MM.1S (cell line): Measurements from ENCODE around the gene GCNT2.
"Not testable (repeated sequence)": the region's sequence is repeated elsewhere in the genome, so short reads cannot be mapped to it uniquely, and the experiment has no call there.

Experiments
- DNase-seq: peaks from one replicate; pipeline ENCODE4 v3.0.0-alpha.2; 2015
- H2AFZ ChIP-seq: fragments of 300-600 bp; sonication (generic); 2 replicates; pipeline ENCODE4 v1.6.0; 2016; ENCODE audit warnings: antibody characterized with exemption, low read length
- H3F3A ChIP-seq: fragments of 300-600 bp; sonication (generic); 2 replicates; pipeline ENCODE4 v1.6.1; 2016; ENCODE audit warnings: mild to moderate bottlenecking, antibody characterized with exemption, low read length, moderate library complexity, mixed read lengths; ENCODE audit not compliant: insufficient read depth
- H3K27ac ChIP-seq: fragments of 300-600 bp; sonication (generic); 2 replicates; pipeline ENCODE4 v1.5.1; 2016; ENCODE audit warnings: mild to moderate bottlenecking, low read length
- H3K27me3 ChIP-seq: fragments of 300-600 bp; sonication (generic); replicated peaks from 2 replicates; pipeline ENCODE4 v1.6.0; 2016; ENCODE audit warnings: low read length; ENCODE audit not compliant: insufficient read depth
- H3K36me3 ChIP-seq: fragments of 300-600 bp; sonication (generic); replicated peaks from 2 replicates; pipeline ENCODE4 v1.6.1; 2016; ENCODE audit warnings: mild to moderate bottlenecking, low read length, mixed read lengths; ENCODE audit not compliant: insufficient read depth
- H3K4me1 ChIP-seq: fragments of 300-600 bp; sonication (generic); 2 replicates; pipeline ENCODE4 v1.6.1; 2016; ENCODE audit warnings: low read length, mixed read lengths
- H3K4me2 ChIP-seq: fragments of 300-600 bp; sonication (generic); 2 replicates; pipeline ENCODE4 v1.6.0; 2016; ENCODE audit warnings: low read depth, low read length
- H3K4me3 ChIP-seq: fragments of 300-600 bp; sonication (generic); 2 replicates; pipeline ENCODE4 v1.5.1; 2016; ENCODE audit warnings: low read length, mixed read lengths
- H3K79me2 ChIP-seq: fragments of 300-600 bp; sonication (generic); 2 replicates; pipeline ENCODE4 v1.6.1; 2016; ENCODE audit warnings: mixed run types, low read length, mixed read lengths
- H3K9ac ChIP-seq: fragments of 300-600 bp; sonication (generic); 2 replicates; pipeline ENCODE4 v1.6.1; 2016; ENCODE audit warnings: low read length, mixed read lengths
- H3K9me2 ChIP-seq: fragments of 300-600 bp; sonication (generic); replicated peaks from 2 replicates; pipeline ENCODE4 v1.6.1; 2016; ENCODE audit warnings: mild to moderate bottlenecking, low read length, mixed read lengths; ENCODE audit not compliant: insufficient read depth
- H3K9me3 ChIP-seq: fragments of 300-600 bp; sonication (generic); replicated peaks from 2 replicates; pipeline ENCODE4 v1.6.1; 2016; ENCODE audit warnings: mild to moderate bottlenecking, low read length, mixed read lengths; ENCODE audit not compliant: insufficient read depth
- H4K20me1 ChIP-seq: fragments of 300-600 bp; sonication (generic); 2 replicates; pipeline ENCODE4 v1.6.1; 2016; ENCODE audit warnings: mild to moderate bottlenecking, low read length, moderate library complexity, mixed read lengths; ENCODE audit not compliant: insufficient read depth
- EZH2 ChIP-seq: fragments of 300-600 bp; sonication (generic); optimal IDR thresholded peaks from 2 replicates; pipeline ENCODE3; 2017; ENCODE audit warnings: low read depth, mild to moderate bottlenecking, antibody characterized with exemption, low read length, mixed read lengths
- EZH2phosphoT487 ChIP-seq: fragments of 300-600 bp; sonication (generic); IDR thresholded peaks from 2 replicates; pipeline ENCODE4 v1.6.1; 2018; ENCODE audit warnings: antibody characterized with exemption, low read length
- TF ChIP-seq, protein P1 (sequence below): fragments of 300-600 bp; sonication (generic); IDR thresholded peaks from 2 replicates; pipeline ENCODE4 v1.5.1; 2016; ENCODE audit warnings: antibody characterized with exemption, low read length, mixed read lengths

Gene GCNT2

DNA sequence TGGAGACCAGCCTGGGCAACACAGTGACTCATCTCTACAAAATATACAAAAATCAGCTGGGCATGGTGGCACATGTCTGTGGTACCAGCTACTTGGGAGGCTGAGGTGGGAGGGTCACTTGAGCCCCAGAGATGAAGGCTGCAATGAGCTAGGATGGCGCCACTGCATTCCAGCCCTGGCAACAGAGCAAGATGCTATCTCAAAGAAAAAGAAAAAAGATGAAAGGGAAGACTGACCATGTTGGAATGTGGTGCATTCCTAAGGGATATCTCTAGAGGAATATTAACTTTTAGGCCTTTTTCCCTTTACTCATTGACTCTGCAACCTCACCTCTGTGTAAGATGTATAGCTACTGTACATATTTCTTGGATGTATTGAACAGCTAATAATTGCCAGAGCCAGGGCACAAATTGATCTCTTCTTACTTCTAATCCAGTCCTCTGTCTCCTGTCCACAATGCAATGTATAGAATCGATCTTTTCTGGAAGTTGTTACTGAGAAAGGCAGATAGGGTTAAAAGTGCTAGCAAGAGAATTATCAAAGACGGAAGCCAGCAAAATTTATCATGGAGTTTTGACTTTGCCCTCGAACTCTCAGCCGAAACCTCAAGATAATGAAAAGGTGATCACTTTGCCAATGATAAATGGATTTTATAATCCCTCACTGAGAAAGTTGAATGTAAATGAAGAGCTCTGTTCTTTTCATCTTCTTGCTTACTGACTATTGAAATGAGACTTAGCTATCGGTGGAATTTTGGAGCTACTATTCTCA is 46.3 kb downstream of the GCNT2 start:
- no peaks in the 10 kb centered on the region for H3K27me3 ChIP-seq
- H3F3A ChIP-seq, result no peaks in the 10 kb centered on the region
- no peak overlapping the region for H2AFZ ChIP-seq
- no peak for DNase-seq
- H3K9me3 ChIP-seq, result no peaks in the 10 kb centered on the region
- no peaks in the 10 kb centered on the region for H3K36me3 ChIP-seq
- TF ChIP-seq EZH2, result no peak
- no peak for TF ChIP-seq EZH2phosphoT487
- TF ChIP-seq, protein P1, sequence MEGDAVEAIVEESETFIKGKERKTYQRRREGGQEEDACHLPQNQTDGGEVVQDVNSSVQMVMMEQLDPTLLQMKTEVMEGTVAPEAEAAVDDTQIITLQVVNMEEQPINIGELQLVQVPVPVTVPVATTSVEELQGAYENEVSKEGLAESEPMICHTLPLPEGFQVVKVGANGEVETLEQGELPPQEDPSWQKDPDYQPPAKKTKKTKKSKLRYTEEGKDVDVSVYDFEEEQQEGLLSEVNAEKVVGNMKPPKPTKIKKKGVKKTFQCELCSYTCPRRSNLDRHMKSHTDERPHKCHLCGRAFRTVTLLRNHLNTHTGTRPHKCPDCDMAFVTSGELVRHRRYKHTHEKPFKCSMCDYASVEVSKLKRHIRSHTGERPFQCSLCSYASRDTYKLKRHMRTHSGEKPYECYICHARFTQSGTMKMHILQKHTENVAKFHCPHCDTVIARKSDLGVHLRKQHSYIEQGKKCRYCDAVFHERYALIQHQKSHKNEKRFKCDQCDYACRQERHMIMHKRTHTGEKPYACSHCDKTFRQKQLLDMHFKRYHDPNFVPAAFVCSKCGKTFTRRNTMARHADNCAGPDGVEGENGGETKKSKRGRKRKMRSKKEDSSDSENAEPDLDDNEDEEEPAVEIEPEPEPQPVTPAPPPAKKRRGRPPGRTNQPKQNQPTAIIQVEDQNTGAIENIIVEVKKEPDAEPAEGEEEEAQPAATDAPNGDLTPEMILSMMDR, result no peak
- H3K9me2 ChIP-seq, result no peaks in the 10 kb centered on the region
- H3K4me3 ChIP-seq, result no peak overlapping the region
- H3K4me1 ChIP-seq, result no peaks in the 10 kb centered on the region
- no peaks in the 10 kb centered on the region for H4K20me1 ChIP-seq
- H3K27ac ChIP-seq, result no peak overlapping the region
- no peak overlapping the region for H3K4me2 ChIP-seq
- no peaks in the 10 kb centered on the region for H3K79me2 ChIP-seq
- no peak overlapping the region for H3K9ac ChIP-seq

DNA sequence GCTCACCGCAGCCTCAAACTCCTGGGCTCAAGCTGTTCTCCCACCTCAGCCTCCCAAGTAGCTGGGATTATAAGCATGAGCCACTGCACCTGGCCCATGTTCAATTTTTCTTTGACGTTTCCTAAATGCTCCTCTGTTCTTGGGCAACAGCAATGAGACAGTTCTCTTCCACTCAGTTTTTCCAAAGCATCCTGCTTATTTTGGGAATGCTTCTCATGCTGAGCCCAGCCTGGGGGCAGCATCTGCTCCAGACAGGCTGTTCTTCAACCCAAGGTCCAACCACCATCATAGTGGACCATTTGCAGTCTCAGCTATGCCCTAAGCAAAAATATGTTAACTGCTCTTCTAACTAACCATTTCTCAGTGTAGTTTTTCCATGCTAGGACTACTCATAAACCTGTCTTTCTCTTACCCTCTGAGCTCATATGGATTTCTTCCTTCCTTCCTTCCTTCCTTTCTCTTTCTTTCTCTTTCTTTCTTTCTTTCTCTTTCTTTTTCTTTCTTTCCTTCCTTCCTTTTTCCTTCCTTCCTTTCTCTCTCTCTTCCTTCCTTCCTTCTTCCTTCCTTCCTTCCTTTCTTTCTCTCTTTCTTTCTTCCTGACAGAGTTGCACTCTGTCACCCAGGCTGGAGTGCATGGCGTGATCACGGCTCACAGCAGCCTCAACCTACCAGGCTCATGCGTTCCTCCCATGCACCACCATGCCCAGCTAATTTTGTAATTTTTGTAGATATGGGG is 48.4 kb downstream of the GCNT2 start:
- no peak overlapping the region for H3K9ac ChIP-seq
- TF ChIP-seq, protein P1, result no peak
- no peak for TF ChIP-seq EZH2phosphoT487
- no peak for TF ChIP-seq EZH2
- no peaks in the 10 kb centered on the region for H3K79me2 ChIP-seq
- no peaks in the 10 kb centered on the region for H3K4me1 ChIP-seq
- no peak overlapping the region for H2AFZ ChIP-seq
- H3K4me2 ChIP-seq, result no peak overlapping the region
- H4K20me1 ChIP-seq, result no peaks in the 10 kb centered on the region
- no peak overlapping the region for H3K4me3 ChIP-seq
- no peak overlapping the region for H3K27ac ChIP-seq
- no peaks in the 10 kb centered on the region for H3F3A ChIP-seq
- H3K27me3 ChIP-seq, result no peaks in the 10 kb centered on the region
- DNase-seq, result no peak
- H3K9me2 ChIP-seq, result no peaks in the 10 kb centered on the region
- no peaks in the 10 kb centered on the region for H3K36me3 ChIP-seq
- no peaks in the 10 kb centered on the region for H3K9me3 ChIP-seq

DNA sequence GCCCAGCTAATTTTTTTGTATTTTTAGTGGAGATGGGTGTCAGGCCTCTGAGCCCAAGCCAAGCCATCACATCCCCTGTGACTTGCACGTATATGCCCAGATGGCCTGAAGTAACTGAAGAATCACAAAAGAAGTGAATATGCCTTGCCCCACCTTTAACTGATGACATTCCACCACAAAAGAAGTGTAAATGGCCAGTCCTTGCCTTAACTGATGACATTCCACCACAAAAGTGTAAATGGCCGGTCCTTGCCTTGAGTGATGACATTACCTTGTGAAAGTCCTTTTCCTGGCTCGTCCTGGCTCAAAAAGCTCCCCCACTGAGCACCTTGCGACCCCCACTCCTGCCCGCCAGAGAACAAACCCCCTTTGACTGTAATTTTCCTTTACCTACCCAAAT is 54.4 kb downstream of the GCNT2 start:
- H3K9me2 ChIP-seq, H4K20me1 ChIP-seq, H3K4me1 ChIP-seq, DNase-seq, H3K4me2 ChIP-seq, H3K27ac ChIP-seq, H3K9me3 ChIP-seq, H2AFZ ChIP-seq, H3K79me2 ChIP-seq, H3F3A ChIP-seq, H3K4me3 ChIP-seq, H3K36me3 ChIP-seq, H3K27me3 ChIP-seq, H3K9ac ChIP-seq: not testable (repeated sequence)

DNA sequence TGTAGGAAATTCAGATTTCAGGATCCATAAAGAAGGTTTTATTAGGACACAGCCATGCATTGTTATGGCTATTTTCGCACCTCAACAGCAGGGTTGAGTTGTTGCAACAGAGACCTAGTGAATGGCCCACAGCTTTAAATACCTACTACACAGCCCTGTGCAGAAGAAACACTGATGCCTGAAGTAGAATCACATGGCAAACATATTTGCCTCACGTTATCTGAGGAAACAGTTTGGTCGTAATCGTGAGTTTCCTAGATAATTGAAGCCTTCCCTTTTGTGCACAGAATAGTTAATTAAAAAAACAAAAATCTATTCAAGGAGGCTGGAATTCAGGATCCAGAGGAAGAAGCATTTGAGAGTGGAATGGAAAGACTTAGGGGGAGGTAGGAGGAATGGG is 55.1 kb downstream of the GCNT2 start:
- no peaks in the 10 kb centered on the region for H4K20me1 ChIP-seq
- H3K4me3 ChIP-seq, result no peak overlapping the region
- no peak overlapping the region for H3K27ac ChIP-seq
- no peak for DNase-seq
- no peaks in the 10 kb centered on the region for H3K9me2 ChIP-seq
- no peak overlapping the region for H3K9ac ChIP-seq
- no peaks in the 10 kb centered on the region for H3K4me1 ChIP-seq
- H3K4me2 ChIP-seq, result no peak overlapping the region
- no peaks in the 10 kb centered on the region for H3K9me3 ChIP-seq
- H3K27me3 ChIP-seq, result no peaks in the 10 kb centered on the region
- no peaks in the 10 kb centered on the region for H3F3A ChIP-seq
- TF ChIP-seq EZH2phosphoT487 (no peak), EZH2 (no peak)
- TF ChIP-seq, protein P1, result no peak
- H2AFZ ChIP-seq, result no peak overlapping the region
- no peaks in the 10 kb centered on the region for H3K79me2 ChIP-seq
- no peaks in the 10 kb centered on the region for H3K36me3 ChIP-seq
